ENCODE measurements around the gene HS3ST4. TPM values are rescaled to one million over a fixed set of nuclear protein-coding genes. Genes with fewer than 3 reads are reported as not detected.
A peak's percentile ranks its signal among the peaks of the same experiment; 100 is the strongest.

Gene HS3ST4
- polyA plus RNA-seq, 1 donor from 2014 or later = 13.0 TPM

GRCh38 chr16:25721439-25721838, 29.7 kb downstream of the HS3ST4 start:
- H3K4me2 ChIP-seq (ENCODE audit: low read length) = no peak overlapping the region
- H2AFZ ChIP-seq (ENCODE audit: low read depth, low read length) = no peak overlapping the region
- TF ChIP-seq POLR2AphosphoS5 (IDR thresholded peaks at IDR 0.05) (no peak), EZH2 (IDR thresholded peaks at IDR 0.05; ENCODE audit: borderline replicate concordance, insufficient read depth, low read length, poor library complexity, severe bottlenecking) (no peak), TAF1 (IDR thresholded peaks at IDR 0.05; ENCODE audit: low read depth) (no peak), MXI1 (conservative IDR thresholded peaks at IDR 0.05; ENCODE audit: poor library complexity, severe bottlenecking) (no peak), RAD21 (conservative IDR thresholded peaks at IDR 0.05) (no peak), SMC3 (conservative IDR thresholded peaks at IDR 0.05; ENCODE audit: poor library complexity) (no peak), EP300 (conservative IDR thresholded peaks at IDR 0.05; ENCODE audit: poor library complexity, severe bottlenecking) (no peak), CTCF (IDR thresholded peaks at IDR 0.05; ENCODE audit: poor library complexity, severe bottlenecking) (no peak), REST (IDR thresholded peaks at IDR 0.05; ENCODE audit: borderline replicate concordance) (no peak)
- H4K20me1 ChIP-seq (ENCODE audit: insufficient read depth) = no peaks in the 10 kb centered on the region
- H3K27me3 ChIP-seq (ENCODE audit: insufficient read depth, low read depth, low read length) = no peaks in the 10 kb centered on the region
- no peaks in the 10 kb centered on the region for H3F3A ChIP-seq (ENCODE audit: insufficient read depth, low read length, poor library complexity, severe bottlenecking)
- H3K36me3 ChIP-seq (ENCODE audit: insufficient read depth, low read length) = no peaks in the 10 kb centered on the region
- no peaks in the 10 kb centered on the region for H3K9me2 ChIP-seq (ENCODE audit: insufficient read depth, low read length)
- H3K4me3 ChIP-seq (ENCODE audit: low read length) = no peak overlapping the region
- H3K79me2 ChIP-seq (replicated peaks; ENCODE audit: insufficient read depth, low read length) = no peaks in the 10 kb centered on the region
- no peak overlapping the region for H3K9ac ChIP-seq (ENCODE audit: low read length)
- H3K9me3 ChIP-seq (ENCODE audit: low read length) = no peaks in the 10 kb centered on the region
- H3K27ac ChIP-seq (ENCODE audit: low read length) = no peak overlapping the region

GRCh38 chr16:25726430-25727098, 34.8 kb downstream of the HS3ST4 start:
- H3K79me2 ChIP-seq (replicated peaks; ENCODE audit: insufficient read depth, low read length) = no peaks in the 10 kb centered on the region
- H3K9me3 ChIP-seq (ENCODE audit: low read length) = no peaks in the 10 kb centered on the region
- peak overlapping the region; percentile 48 for H3K27ac ChIP-seq (ENCODE audit: low read length)
- H3K9ac ChIP-seq (ENCODE audit: low read length) = peak overlapping the region; percentile 32
- no peaks in the 10 kb centered on the region for H3K36me3 ChIP-seq (ENCODE audit: insufficient read depth, low read length)
- TF ChIP-seq POLR2AphosphoS5 (IDR thresholded peaks at IDR 0.05) (peak; percentile 8), TAF1 (IDR thresholded peaks at IDR 0.05; ENCODE audit: low read depth) (no peak), EP300 (conservative IDR thresholded peaks at IDR 0.05; ENCODE audit: poor library complexity, severe bottlenecking) (peak; percentile 59)
- H3K9me2 ChIP-seq (ENCODE audit: insufficient read depth, low read length) = no peaks in the 10 kb centered on the region
- no peak overlapping the region for H3K4me2 ChIP-seq (ENCODE audit: low read length)
- peak overlapping the region; percentile 10 for H3K4me3 ChIP-seq (ENCODE audit: low read length)
- no peaks in the 10 kb centered on the region for H4K20me1 ChIP-seq (ENCODE audit: insufficient read depth)
- no peak overlapping the region for H2AFZ ChIP-seq (ENCODE audit: low read depth, low read length)
- H3F3A ChIP-seq (ENCODE audit: insufficient read depth, low read length, poor library complexity, severe bottlenecking) = no peaks in the 10 kb centered on the region
- H3K27me3 ChIP-seq (ENCODE audit: insufficient read depth, low read depth, low read length) = no peaks in the 10 kb centered on the region

Data from neural cell (in vitro differentiated cells).